Stimulated activated naive CD4-positive, alpha-beta T cell treated with Interleukin-2 at 50 U/mL for 16 hours (primary cell): Measurements from ENCODE around the gene NF2.

Experiments used
- DNase-seq: peaks from one replicate; lab custom pipeline; 2025; lab: John Stamatoyannopoulos, UW

NF2 gene

GRCh38 chr22:29723766-29724165 lies 120.3 kb downstream of the NF2 start:
- DNase-seq = no peak

DNA sequence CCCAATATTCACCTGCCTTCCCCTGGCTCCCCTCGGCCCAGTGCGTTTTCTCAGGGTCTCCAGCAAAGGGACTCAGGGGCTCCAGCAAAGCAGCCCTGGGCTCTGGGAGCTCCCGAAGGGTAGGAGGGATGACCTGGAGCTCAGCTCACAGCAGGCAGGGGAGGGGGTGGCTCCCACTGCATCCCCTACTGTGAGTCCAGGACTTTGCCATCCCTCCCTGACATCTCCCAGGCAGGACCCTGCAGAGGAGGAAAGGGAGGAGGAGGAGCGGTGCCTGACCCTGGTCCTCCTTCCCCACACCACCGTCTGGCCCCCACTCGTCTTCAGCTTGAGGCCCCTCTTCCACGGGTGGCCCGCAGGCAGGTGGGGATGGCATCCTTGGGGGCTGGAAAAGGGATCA lies 121.4 kb downstream of the NF2 start:
- no peak for DNase-seq

DNA sequence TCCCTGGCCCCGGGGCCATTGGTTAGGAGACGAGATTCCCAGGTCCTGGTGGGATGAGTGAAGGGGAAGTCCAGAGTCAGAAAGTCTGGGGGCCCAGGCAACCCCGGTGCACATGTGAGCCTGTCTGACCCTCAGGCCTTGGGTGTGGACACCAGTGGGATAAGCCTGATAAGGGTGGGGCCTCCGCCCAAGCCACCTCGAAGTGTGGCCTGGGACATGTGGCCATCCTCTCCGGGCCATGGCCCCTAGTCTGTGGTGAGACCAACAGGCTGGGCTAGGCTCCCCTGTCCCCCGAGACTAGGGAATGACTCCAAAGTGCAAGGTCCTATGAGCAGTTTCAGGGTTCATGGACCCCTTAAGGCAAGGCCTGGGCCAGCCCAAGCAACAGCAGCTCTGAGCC lies 122.7 kb downstream of the NF2 start:
- DNase-seq = no peak

DNA sequence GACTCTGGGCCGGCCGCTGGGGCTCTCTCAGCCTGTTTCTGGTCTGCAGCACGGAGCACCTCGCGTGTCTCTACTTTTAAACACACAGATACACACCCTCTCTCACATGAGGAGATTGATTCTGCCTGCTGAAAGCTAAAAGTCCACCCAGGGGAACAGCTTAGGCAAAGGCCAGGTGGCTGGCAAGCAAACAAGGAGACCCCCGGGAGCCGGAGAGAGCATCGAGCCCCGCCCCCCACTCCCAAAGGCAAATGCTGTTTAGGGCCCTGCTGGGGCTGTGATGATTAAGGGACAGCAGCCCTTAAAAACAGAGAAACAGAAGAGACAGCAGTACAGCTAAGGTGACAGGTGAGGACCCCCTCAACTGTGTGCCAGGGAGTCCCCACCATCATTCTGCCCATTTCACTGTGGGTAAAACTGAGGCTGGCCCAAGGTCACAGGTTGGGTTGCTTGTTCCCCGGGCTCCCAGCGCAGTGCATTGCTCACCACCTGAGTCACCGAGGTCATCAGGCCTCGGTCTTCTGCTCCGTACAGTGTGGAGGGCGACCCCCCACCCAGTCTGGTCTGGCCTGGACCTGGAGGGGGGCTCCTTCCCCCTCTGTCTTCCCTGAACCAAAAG lies 123.2 kb downstream of the NF2 start:
- no peak for DNase-seq

GRCh38 chr22:29727131-29727523 lies 123.7 kb downstream of the NF2 start:
- DNase-seq = no peak

- DNase-seq = no peak
Measured at GRCh38 chr22:29729161-29729560, 125.7 kb downstream of the NF2 start.

GRCh38 chr22:29731058-29731850 lies 127.8 kb downstream of the NF2 start:
- no peak for DNase-seq

- no peak for DNase-seq
Measured at GRCh38 chr22:29732883-29733282, 129.4 kb downstream of the NF2 start.

GRCh38 chr22:29733362-29734201 lies 130.1 kb downstream of the NF2 start:
- DNase-seq = no peak

DNA sequence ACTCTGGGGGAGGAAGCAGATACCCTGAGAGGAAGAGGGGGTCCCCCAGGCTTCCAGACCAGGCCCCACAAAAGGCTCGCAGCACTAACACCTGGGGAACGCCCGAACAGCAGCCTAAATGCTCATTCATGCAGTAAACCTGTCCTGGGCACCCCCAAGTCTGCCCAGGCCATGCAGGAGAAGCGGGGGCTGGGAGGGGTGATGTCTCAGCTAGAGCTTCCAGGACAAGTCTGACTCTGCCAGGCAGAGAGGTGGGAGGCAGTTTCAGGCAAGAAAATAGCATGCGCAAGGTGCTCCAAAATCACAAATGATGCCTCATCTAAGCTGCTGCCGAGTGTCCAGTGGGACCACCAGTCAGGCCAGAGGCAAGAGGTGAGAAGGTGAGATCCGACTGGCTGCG lies 131.0 kb downstream of the NF2 start:
- DNase-seq = no peak

GRCh38 chr22:29734838-29735237 lies 131.4 kb downstream of the NF2 start:
- no peak for DNase-seq

DNA sequence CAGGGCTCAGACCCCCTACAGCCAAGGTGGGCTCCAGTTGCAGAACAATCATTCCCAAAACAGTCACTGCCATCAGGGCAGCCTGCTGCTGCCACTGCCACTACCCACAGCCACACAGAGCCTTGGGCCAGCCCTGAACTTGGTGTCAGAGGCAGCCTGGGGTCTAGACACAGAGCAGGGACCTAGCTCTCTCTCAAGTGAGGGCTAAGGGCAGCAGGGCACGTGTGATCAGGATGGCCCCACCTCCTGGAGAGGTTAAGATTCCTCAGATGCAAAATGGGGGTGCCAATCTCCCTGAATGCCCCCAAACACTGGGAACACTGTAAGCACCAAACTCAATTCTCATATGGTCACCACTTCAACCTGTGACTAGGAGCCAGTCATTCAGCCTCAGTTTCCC lies 132.0 kb downstream of the NF2 start:
- DNase-seq = no peak

DNA sequence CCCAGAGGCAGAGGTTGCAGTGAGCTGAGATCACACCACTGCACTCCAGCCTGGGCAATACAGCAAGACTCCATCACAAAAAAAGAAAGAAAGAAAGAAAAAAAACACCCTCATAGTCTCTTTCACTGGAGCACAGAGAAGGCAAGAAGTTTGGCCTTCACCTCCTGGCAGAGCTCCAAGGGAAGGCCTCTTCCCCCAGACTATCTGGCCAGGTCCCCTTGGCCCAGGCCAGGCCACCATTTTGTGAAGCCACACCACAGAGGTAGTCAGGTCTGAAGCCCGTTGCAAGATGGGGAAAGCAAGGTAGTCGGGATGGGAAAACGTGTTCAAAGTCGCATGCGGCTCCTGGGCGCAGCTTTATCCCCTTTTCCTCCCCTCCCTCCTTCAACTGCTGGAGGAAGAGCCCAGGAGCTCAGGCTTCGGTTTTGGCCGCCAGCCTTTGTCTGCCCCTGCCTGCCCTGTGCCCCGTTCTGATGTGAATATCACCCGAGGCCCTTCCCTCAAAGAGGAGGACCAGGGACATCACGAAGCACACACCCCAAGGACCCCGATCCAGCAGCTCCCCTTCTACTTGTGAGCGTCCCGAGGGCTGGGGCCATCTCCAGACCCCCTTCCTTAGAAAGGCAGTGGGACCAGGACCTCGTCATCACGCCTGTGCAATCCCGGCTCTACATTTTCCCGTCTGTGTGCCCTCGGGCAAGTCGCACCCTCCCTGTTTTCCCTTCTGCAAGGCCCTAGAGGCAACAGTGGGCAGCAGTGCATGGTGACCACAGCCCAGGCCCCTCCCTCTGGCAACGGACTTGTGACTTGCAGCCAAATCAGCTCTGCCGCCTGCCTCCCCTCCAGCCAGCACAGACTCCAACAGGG lies 134.1 kb downstream of the NF2 start:
- DNase-seq = no peak

DNA sequence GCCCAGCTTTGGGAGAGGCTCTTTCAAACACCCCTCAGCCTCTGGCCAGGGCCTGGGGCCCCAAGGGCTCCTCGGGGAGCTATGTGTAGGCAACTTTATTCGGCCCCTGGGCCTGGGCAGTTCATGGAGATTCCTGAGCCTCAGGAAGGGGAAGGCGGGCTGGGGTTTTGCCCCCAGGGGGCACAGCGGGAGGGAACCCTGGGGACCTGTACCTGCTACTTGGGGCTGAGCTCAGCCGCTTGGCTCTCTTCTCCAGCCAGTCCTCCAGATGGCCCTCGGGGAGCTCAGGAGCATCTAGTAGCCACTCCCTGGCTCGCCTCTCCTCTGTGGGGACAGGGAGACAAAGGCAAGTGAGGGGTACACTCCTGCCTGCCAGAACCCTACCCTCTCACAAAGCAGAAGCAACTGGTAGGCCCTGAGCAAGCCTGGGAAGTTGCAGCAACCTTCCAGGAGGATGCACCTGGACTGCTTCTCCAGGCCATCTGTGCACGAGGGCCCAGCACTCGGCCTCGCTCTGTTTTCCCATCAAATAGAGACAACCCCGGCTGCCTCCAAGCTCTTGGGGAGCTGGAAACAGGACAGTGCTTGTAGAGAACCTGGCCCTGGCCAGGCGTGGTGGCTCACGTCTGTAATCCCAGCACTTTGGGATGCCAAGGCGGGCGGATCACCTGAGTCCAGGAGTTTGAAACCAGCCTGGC lies 134.8 kb downstream of the NF2 start:
- no peak for DNase-seq

DNA sequence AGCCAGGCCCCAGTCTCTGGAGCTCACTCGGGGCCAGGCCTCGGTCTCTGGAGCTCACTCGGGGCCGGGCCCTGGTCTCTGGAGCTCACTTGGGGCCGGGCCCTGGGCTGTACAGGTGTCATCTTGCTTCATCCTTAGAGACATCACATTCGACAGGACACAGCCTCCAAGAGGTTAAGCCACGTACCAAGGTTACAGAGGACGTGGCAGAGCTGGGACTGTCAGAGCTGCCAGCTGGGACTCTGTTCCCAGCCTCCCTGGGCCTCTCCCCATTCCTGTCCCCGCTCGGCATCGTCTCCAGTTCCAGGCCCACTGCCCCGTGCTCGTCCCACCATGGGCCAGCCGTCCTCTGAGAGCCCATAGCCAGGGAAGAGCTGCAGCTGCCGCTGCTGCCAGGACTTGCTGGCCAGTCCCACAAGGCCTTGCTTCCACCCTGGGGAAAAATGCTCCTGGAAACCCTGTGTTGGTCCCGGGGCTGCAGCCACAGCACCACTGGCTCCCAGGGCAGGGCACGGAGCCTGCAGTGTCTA lies 136.0 kb downstream of the NF2 start:
- no peak for DNase-seq

- DNase-seq = no peak
Measured at GRCh38 chr22:29740216-29740615, 136.8 kb downstream of the NF2 start.

DNA sequence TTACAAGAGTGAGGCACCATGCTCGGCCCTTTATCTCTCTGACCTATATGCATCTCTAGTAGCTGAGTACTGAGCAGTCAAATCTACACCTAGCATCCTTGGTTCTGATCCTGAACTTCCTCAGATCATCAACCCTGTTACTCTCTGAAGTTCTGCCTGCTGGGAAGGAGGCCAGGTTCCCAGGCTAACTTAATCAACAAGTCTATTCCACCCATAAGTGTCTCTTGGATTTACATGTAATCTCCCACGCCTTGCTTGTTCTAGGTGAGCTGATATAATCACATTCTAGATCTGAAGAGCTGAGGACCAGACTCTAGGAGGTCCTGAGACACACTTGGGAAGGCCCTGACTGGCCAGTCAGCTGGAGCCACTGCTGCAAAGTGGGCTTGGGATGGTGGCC lies 138.5 kb downstream of the NF2 start:
- DNase-seq = no peak

- no peak for DNase-seq
Measured at GRCh38 chr22:29742326-29742725, 138.9 kb downstream of the NF2 start.

DNA sequence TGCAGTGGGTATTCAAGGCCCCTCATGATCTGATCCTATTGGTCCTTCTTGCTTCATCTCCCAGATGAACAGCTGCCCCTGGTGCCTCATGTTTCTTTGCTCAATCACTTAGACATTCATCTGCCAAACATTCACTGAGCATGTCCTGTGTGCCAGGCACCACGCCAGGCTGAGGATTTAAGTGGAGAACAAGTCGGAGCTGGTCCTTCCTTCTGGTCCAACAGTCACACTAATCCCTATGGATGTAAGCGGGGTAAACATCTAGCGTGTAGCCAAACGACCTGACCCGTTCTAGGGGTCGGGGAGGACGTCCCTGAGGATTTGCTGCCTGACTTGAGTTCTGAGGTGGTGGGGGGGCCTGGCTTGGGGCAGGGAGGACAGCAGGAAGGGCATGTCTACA lies 141.5 kb downstream of the NF2 start:
- no peak for DNase-seq

- DNase-seq = no peak
Measured at GRCh38 chr22:29747832-29748231, 144.4 kb downstream of the NF2 start.
